Activated naive CD4-positive, alpha-beta T cell treated with anti-CD3 and anti-CD28 coated beads, Interleukin-2, amount 50 U/mL, for 24 hours (primary cell): ENCODE measurements around the gene ABLIM3.

Experiments used
- H3K27ac Mint-ChIP-seq: one replicate; pipeline ENCODE4 v1.8.0; 2021; ENCODE audit warnings: mild to moderate bottlenecking, mixed read lengths
- H3K27me3 Mint-ChIP-seq: one replicate; pipeline ENCODE4 v1.8.0; 2021; ENCODE audit warnings: mixed read lengths
- H3K36me3 Mint-ChIP-seq: one replicate; pipeline ENCODE4 v1.8.0; 2021; ENCODE audit warnings: mixed read lengths
- H3K4me1 Mint-ChIP-seq: one replicate; pipeline ENCODE4 v1.8.0; 2021; ENCODE audit warnings: mixed read lengths
- H3K4me3 Mint-ChIP-seq: one replicate; pipeline ENCODE4 v1.8.0; 2021; ENCODE audit warnings: mild to moderate bottlenecking, mixed read lengths
- H3K9me3 Mint-ChIP-seq: one replicate; pipeline ENCODE4 v1.8.0; 2021; ENCODE audit warnings: mixed read lengths

ABLIM3 gene

GRCh38 chr5:149127394-149127955 is 13.8 kb upstream of the ABLIM3 start:
- Mint-ChIP-seq H3K9me3 (no peaks in the 10 kb centered on the region), H3K36me3 (no peaks in the 10 kb centered on the region), H3K27ac (no peak overlapping the region), H3K4me3 (no peak overlapping the region), H3K4me1 (no peaks in the 10 kb centered on the region), H3K27me3 (peaks cover 4% of the 10 kb centered on the region)

- Mint-ChIP-seq H3K27me3 (peaks cover 4% of the 10 kb centered on the region), H3K27ac (no peak overlapping the region), H3K36me3 (no peaks in the 10 kb centered on the region), H3K4me1 (no peaks in the 10 kb centered on the region), H3K4me3 (no peak overlapping the region), H3K9me3 (no peaks in the 10 kb centered on the region)
These were observed 13.0 kb upstream of the ABLIM3 start for GRCh38 chr5:149128023-149128875.

- H3K9me3 Mint-ChIP-seq = no peaks in the 10 kb centered on the region
- no peaks in the 10 kb centered on the region for H3K4me1 Mint-ChIP-seq
- peaks cover 4% of the 10 kb centered on the region for H3K27me3 Mint-ChIP-seq
- no peak overlapping the region for H3K27ac Mint-ChIP-seq
- H3K36me3 Mint-ChIP-seq = no peaks in the 10 kb centered on the region
- H3K4me3 Mint-ChIP-seq = no peak overlapping the region
These were observed 12.1 kb upstream of the ABLIM3 start for GRCh38 chr5:149129181-149129580.

- H3K9me3 Mint-ChIP-seq = no peaks in the 10 kb centered on the region
- H3K27ac Mint-ChIP-seq = no peak overlapping the region
- no peak overlapping the region for H3K4me3 Mint-ChIP-seq
These were observed 11.0 kb upstream of the ABLIM3 start for GRCh38 chr5:149130121-149130914.

GRCh38 chr5:149132474-149132873 is 8.8 kb upstream of the ABLIM3 start:
- H3K4me3 Mint-ChIP-seq = no peak overlapping the region
- H3K4me1 Mint-ChIP-seq = no peaks in the 10 kb centered on the region
- H3K27me3 Mint-ChIP-seq = peaks cover 6% of the 10 kb centered on the region
- no peak overlapping the region for H3K27ac Mint-ChIP-seq
- no peaks in the 10 kb centered on the region for H3K9me3 Mint-ChIP-seq
- no peaks in the 10 kb centered on the region for H3K36me3 Mint-ChIP-seq

More at GRCh38 chr5:149130121-149130914, 11.0 kb upstream of the ABLIM3 start:
- Mint-ChIP-seq H3K36me3 (no peaks in the 10 kb centered on the region), H3K4me1 (no peaks in the 10 kb centered on the region), H3K27me3 (peaks cover 7% of the 10 kb centered on the region)

- Mint-ChIP-seq H3K27me3 (peaks cover 4% of the 10 kb centered on the region), H3K4me3 (no peak overlapping the region), H3K9me3 (no peaks in the 10 kb centered on the region), H3K4me1 (no peaks in the 10 kb centered on the region), H3K36me3 (no peaks in the 10 kb centered on the region), H3K27ac (peak overlapping the region; percentile 56)
These were observed 7.2 kb upstream of the ABLIM3 start for GRCh38 chr5:149133795-149134777.

- H3K27me3 Mint-ChIP-seq = peaks cover 4% of the 10 kb centered on the region
- H3K36me3 Mint-ChIP-seq = no peaks in the 10 kb centered on the region
- H3K4me3 Mint-ChIP-seq = no peak overlapping the region
- H3K4me1 Mint-ChIP-seq = no peaks in the 10 kb centered on the region
- H3K27ac Mint-ChIP-seq = no peak overlapping the region
- H3K9me3 Mint-ChIP-seq = no peaks in the 10 kb centered on the region
These were observed 6.4 kb upstream of the ABLIM3 start for GRCh38 chr5:149134778-149135500.

GRCh38 chr5:149135536-149136201 is 5.6 kb upstream of the ABLIM3 start:
- H3K4me3 Mint-ChIP-seq = no peak overlapping the region
- no peaks in the 10 kb centered on the region for H3K36me3 Mint-ChIP-seq
- no peak overlapping the region for H3K27ac Mint-ChIP-seq
- no peaks in the 10 kb centered on the region for H3K4me1 Mint-ChIP-seq
- peaks cover 4% of the 10 kb centered on the region for H3K27me3 Mint-ChIP-seq
- H3K9me3 Mint-ChIP-seq = no peaks in the 10 kb centered on the region

GRCh38 chr5:149138182-149138923 is 2.9 kb upstream of the ABLIM3 start:
- no peaks in the 10 kb centered on the region for H3K36me3 Mint-ChIP-seq
- no peak overlapping the region for H3K4me3 Mint-ChIP-seq
- no peaks in the 10 kb centered on the region for H3K9me3 Mint-ChIP-seq
- peaks cover 7% of the 10 kb centered on the region for H3K27me3 Mint-ChIP-seq
- H3K4me1 Mint-ChIP-seq = peaks cover 3% of the 10 kb centered on the region
- H3K27ac Mint-ChIP-seq = no peak overlapping the region

- H3K4me3 Mint-ChIP-seq = peak overlapping the region; percentile 59
- no peaks in the 10 kb centered on the region for H3K9me3 Mint-ChIP-seq
- H3K27ac Mint-ChIP-seq = no peak overlapping the region
- H3K27me3 Mint-ChIP-seq = peaks cover 4% of the 10 kb centered on the region
- H3K4me1 Mint-ChIP-seq = peaks cover 3% of the 10 kb centered on the region
- H3K36me3 Mint-ChIP-seq = no peaks in the 10 kb centered on the region
These were observed 893 bp upstream of the ABLIM3 start for GRCh38 chr5:149140197-149141002.

- H3K9me3 Mint-ChIP-seq = no peaks in the 10 kb centered on the region
- peak overlapping the region; percentile 68 for H3K4me3 Mint-ChIP-seq
- H3K4me1 Mint-ChIP-seq = peaks cover 3% of the 10 kb centered on the region
- H3K36me3 Mint-ChIP-seq = no peaks in the 10 kb centered on the region
- H3K27ac Mint-ChIP-seq = no peak overlapping the region
- H3K27me3 Mint-ChIP-seq = peaks cover 4% of the 10 kb centered on the region
These were observed 911 bp downstream of the ABLIM3 start for GRCh38 chr5:149141957-149142851.

- no peaks in the 10 kb centered on the region for H3K36me3 Mint-ChIP-seq
- peaks cover 3% of the 10 kb centered on the region for H3K4me1 Mint-ChIP-seq
- H3K27me3 Mint-ChIP-seq = peaks cover 4% of the 10 kb centered on the region
- H3K4me3 Mint-ChIP-seq = no peak overlapping the region
- H3K9me3 Mint-ChIP-seq = no peaks in the 10 kb centered on the region
- H3K27ac Mint-ChIP-seq = no peak overlapping the region
These were observed 2.2 kb downstream of the ABLIM3 start for GRCh38 chr5:149143470-149143869.
